GM18502 (cell line): Measurements from ENCODE around the gene NQO2.
"Not testable (repeated sequence)": the region's sequence is repeated elsewhere in the genome, so short reads cannot be mapped to it uniquely, and the experiment has no call there.

ENCODE experiments used
- ATAC-seq: cut with Tn5 transposase; IDR thresholded peaks from one replicate; pipeline ENCODE4 v1.9.1; 2021; ENCODE audit warnings: mild to moderate bottlenecking; ENCODE audit not compliant: unreplicated experiment, poor library complexity

NQO2 gene

DNA sequence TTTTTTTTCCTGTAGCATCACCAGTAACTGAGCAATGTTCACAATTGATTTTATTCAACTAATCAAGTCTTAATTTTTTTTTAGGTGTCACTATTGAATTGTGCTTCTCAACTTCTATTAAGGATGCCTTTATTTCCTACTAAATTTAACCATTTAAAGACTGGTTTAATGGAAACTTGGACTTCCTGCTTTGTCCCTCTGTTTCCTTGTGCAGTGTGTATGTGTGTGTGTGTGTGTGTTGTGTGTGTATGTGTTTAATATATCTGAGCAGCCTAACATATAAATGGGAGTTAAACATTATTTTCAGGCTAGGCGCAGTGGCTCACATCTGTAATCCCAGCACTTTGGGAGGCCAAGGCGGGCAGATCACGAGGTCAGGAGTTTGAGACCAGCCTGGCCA, 30.1 kb upstream of the NQO2 start:
- ATAC-seq, result no peak

DNA sequence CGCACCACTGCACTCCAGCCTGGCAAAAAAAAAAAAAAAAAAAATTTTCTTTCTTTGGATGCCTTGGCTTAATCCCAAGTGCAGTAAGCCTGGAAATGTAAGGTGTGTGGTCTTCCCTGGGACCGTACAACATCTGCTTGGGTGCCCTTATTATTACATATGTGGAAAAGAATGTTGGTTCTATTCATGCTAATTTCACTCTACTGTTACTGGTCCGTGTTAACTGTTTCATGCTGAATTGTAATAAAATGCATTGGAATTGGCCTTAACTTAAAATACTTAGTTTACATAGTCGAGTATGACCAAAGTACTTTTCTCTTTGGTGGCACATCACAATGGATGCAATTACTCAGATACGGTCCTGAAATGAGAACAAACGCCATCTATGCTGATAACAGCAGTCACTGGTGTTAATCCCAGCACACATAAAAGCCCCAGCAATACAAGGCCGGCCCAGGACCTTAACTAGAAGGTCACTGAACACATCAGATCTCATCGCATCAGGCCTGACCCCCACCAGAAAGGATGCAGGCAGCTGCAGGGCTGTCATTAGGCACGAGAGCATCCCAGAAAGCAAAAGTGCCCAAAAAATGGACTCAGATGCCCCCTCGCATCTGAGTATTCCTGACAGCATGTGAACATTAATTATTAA, 29.5 kb upstream of the NQO2 start:
- no peak for ATAC-seq

GRCh38 chr6:2970753-2971419, 28.8 kb upstream of the NQO2 start:
- ATAC-seq, result no peak

DNA sequence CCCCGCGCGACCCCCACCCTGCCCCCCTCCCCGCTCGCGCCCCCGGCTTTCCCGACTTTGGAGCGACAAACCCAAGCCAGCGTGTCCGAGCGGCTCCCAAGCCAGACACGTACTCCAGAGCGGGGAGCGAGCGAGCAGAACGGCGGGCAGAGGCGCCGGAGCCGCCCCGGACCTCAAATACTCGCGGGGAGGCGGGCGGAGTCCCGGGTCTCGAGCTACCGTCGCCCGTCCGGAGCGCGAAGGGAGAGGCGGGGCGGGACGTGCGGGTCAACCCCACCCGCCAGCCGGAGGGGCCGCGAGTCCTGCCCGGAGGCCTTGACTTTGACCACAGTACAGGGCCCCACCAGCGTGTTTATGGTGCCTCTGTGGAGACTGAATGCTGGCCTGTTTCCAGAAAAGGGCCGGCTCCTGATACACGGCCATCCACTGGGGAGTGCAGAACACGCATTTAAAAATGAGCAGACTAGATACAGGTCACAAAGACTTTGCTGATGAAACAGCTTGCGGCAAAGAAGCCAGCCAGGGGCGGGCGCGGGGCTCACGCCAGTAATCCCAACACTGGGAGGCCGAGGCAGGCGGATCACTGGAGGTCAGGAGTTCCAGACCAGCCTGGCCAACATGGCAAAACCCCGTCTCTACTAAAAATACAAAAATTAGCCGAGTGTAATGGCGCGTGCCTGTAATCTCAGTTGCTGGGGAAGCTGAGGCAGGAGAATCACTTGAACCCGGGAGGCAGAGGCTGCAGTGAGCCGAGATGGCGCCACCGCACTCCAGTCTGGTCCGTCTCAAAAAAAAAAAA, 28.1 kb upstream of the NQO2 start, which contains the start of gene SERPINB6:
SERPINB6 (minus strand) TSS at position 148 of the 799 bp plus-strand sequence. CDS start 12,235 bp downstream, outside the sequence.
- no peak for ATAC-seq

DNA sequence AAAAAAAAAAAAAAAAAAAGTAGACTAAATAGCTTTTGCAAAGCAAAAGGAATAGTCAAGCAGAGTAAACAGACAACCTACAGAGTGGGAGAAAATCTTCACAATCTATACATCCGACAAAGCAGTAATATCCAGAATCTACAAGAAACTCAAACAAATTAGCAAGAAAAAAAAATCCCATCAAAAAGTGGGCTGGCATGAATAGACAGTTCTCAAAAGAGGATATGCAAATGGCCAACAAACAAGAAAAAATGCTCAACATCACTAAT, 27.5 kb upstream of the NQO2 start:
- not testable (repeated sequence) for ATAC-seq

- not testable (repeated sequence) for ATAC-seq
These were observed 27.0 kb upstream of the NQO2 start for GRCh38 chr6:2972685-2973084.

DNA sequence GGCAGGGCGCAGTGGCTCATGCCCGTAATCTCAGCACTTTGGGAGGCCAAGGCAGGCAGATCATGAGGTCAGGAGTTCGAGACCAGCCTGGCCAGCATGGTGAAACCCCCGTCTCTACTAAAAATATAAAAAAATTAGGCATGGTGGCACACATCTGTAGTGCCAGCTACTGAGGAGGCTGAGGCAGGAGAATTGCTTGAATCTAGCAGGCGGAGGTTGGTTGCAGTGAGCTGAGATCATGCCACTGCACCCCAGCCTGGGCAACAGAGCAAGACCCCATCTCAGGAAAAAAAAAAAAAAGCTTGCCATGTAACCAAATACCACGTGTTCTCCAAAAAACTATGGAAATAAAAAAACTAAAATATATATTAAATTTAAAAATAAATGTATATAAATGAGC, 26.5 kb upstream of the NQO2 start:
- not testable (repeated sequence) for ATAC-seq

DNA sequence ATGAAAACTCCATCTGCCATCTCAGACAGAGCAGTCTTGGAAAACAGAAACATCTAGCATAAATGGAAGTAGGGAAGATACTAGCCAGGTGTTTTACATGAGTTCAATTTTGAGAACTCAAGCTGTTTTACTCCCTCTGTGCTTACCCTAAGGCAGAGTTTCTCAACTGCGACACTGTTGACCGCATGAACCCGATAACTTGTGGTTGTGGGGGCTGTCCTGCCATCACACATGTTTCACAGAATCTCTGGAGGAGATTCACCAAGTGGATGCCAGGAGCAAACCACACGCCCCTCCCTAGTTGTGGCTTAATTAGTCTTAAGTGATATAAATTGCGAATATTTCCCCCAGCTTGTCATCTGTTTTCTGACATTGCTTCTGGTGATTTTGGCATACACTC, 26.0 kb upstream of the NQO2 start:
- ATAC-seq, result no peak

DNA sequence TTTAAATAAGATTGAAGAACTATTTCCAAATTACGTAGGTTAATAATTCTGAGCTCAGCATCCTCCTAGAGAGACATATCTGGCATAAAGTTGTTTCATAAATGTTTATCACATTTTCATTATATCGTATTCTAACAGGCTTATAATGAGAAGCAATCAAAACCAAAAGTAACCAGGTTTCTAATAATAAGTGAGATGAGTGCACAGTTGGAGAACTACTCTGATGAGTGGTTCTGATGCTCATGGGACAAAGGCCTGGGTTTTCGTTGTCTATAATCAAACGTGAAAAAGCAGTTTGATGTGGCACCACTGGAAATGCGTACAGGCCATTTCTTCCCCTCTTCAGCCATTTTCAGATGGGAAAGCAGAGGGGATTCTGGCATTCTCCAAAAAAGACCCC, 23.6 kb upstream of the NQO2 start:
- ATAC-seq, result no peak

- no peak for ATAC-seq
These were observed 23.1 kb upstream of the NQO2 start for GRCh38 chr6:2976571-2977085.

DNA sequence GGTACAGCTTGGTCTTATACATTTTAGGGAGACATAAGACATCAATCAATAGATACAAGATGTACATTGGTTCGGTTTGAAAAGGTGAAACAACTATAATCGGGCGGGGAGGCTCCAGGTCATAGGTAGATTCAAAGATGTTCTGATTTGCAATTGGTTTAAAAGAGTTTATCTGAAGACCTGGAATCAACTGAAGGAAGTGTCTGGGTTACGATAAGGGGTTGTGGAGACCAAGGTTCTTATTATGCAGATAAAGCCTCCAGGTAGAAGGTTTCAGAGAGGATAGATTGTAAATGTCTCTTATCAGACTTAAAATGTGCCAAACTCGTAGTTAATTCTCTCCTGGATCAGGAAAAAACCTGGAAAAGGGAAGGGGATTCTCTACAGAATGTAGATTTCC, 22.4 kb upstream of the NQO2 start:
- no peak for ATAC-seq

DNA sequence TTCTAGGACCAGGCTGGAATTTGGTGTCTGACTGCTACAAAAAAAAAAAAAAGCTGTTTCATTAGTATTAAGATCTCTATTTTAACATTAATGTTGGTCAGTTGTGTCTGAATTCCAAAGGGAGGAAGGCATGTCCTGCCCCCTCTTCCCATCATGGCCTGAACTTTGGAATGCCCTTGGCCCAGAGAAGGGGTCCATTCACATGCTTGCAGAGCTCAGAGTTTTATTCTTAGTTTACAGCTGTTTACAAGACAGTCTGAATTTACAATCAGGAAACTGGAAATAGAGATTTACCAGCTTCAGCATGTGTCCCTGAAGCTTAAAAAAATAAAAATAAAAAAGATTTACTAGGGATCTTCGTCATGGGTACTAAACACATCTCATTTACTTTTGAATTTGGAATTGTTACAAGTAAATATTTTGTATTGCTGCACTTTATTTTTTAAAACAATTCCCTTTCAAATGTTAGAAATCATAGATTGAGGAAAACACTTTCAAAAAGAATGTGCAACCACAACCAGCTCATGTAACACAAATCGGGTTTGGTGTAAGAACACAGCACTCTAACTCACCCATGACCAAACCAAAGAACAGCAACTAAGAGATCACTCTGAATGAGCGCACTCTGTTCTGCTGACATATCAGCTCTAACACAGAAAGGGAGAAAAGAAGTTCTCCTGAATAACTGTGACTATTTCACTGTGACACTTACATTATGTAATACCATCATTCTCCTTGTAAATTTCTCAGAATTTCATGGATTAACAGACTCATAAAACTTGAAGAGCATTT, 21.7 kb upstream of the NQO2 start:
- no peak for ATAC-seq

DNA sequence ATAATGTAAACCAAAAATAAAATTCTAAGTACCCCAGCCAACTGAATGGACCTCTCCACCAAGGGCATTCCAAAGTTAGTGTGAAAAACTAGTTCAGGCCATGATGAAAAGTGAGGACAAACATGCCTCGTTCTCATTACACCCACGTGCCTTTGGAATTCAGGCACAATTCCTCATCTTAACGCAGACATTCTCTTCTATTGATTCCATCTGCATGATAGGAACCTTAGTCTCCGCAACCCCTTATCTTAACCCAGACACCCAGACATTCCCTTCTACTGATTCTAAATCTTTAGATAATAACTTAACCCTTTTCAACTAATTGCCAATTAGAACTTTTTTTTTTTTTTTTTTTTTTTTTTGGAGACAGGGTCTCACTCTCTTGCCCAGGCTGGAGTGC, 20.8 kb upstream of the NQO2 start:
- ATAC-seq, result no peak

- no peak for ATAC-seq
These were observed 19.8 kb upstream of the NQO2 start for GRCh38 chr6:2979819-2980464.

GRCh38 chr6:2980465-2980855, 19.2 kb upstream of the NQO2 start:
- ATAC-seq, result no peak

- ATAC-seq, result no peak
These were observed 17.1 kb upstream of the NQO2 start for GRCh38 chr6:2982426-2983117.

DNA sequence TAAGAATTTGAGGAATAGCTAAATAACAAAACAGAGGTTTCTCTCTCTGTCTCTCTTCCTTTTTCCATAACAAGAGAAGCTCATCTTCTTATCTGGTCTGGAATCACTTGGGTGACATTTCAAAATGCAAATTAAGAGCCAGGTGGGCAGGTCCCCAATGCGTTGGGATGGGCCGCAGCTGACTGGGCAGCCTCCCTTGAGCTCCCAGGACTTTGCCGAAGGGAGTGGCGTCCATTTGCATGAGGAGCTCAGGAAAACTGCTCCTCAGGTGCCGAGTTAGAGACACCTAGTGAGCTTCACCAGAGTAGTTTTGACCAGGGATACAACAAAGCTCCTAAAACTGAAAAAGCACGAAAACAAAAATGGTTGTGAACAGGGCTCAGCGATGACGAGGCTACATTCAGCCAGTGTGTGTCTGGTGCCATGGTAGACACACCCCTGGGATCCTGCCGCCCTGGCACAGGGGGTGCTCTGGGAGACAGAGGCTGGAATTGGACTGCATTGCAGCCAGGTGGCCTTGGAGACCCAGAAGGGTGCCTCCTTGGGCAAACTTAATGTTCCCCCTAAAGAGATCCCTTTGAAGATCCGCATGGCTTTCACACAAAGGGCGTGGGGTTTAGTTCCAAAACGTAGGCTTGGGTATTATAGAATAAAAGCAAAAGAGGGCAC, 14.8 kb upstream of the NQO2 start:
- no peak for ATAC-seq

GRCh38 chr6:2986722-2987221, 12.9 kb upstream of the NQO2 start:
- ATAC-seq, result no peak

DNA sequence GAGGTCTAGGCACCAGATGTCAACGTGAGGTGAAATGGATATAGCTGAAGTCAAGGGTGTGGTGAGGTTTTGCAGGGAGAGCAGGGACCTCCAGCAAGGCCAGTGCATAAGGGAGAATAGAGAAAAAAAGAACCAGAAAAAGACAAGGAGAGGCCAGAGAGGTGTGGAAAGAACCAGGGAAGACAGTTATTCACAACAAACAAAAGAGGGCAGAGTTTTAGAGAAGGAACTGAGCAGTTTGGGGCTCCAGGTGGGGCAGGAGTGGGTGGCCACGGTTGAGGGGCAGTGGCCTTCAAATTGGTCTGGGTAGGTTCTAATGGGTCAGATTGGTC, 11.6 kb upstream of the NQO2 start:
- no peak for ATAC-seq
